ENCODE data around the gene ALDH1B1. TPM values are rescaled to one million over a fixed set of nuclear protein-coding genes. Genes with fewer than 3 reads are reported as not detected.

ALDH1B1 gene
- total RNA-seq, 4 donors from 2014 or later: 7.9 to 15.3 (median 11.0) TPM

- no peaks in the 10 kb centered on the region for H3K4me1 ChIP-seq
- WGBS, 2 donors: 77% methylated on average over 6 of the region's 6 CpGs
- no peaks in the 10 kb centered on the region for H3K36me3 ChIP-seq
- TF ChIP-seq POLR2A (IDR thresholded peaks at IDR 0.05) (no peak), EP300 (IDR thresholded peaks at IDR 0.05) (no peak), CTCF (IDR thresholded peaks at IDR 0.05) (no peak)
- peaks cover 0 to 31% of the 10 kb centered on the region in 2 donors for H3K27me3 ChIP-seq
- no peak overlapping the region for H3K27ac ChIP-seq
- no peak for DNase-seq (ENCODE audit: low spot score in 2 of 2)
- no peaks in the 10 kb centered on the region for H3K9me3 ChIP-seq
- no peak overlapping the region for H3K4me3 ChIP-seq
Observed at GRCh38 chr9:38412751-38413150, 20.2 kb downstream of the ALDH1B1 start.

- Histone ChIP-seq H3K27ac (no peak overlapping the region), H3K4me1 (no peaks in the 10 kb centered on the region), H3K27me3 (peaks cover 0 to 36% of the 10 kb centered on the region in 2 donors), H3K9me3 (no peaks in the 10 kb centered on the region), H3K4me3 (no peak overlapping the region), H3K36me3 (no peaks in the 10 kb centered on the region)
- TF ChIP-seq EP300 (IDR thresholded peaks at IDR 0.05): no peak
- no peak for DNase-seq (ENCODE audit: low spot score in 2 of 2)
- 67 to 72% methylated on average over 7 of the region's 7 CpGs for WGBS, 2 donors
Observed at GRCh38 chr9:38413283-38413682, 20.8 kb downstream of the ALDH1B1 start.

GRCh38 chr9:38414040-38414723, 21.7 kb downstream of the ALDH1B1 start:
- no peak for TF ChIP-seq EP300 (IDR thresholded peaks at IDR 0.05)
- no peak for TF ChIP-seq CTCF (IDR thresholded peaks at IDR 0.05)
- no peak for TF ChIP-seq POLR2A (IDR thresholded peaks at IDR 0.05)
- Histone ChIP-seq H3K4me3 (no peak overlapping the region), H3K36me3 (no peaks in the 10 kb centered on the region), H3K27ac (no peak overlapping the region), H3K4me1 (no peaks in the 10 kb centered on the region), H3K9me3 (no peaks in the 10 kb centered on the region), H3K27me3 (peaks cover 0 to 41% of the 10 kb centered on the region in 2 donors)
- DNase-seq (ENCODE audit: low spot score in 2 of 2): no peak
- WGBS, 2 donors: 45 to 56% methylated on average over 19 to 24 of the region's 24 CpGs

- DNase-seq (ENCODE audit: low spot score in 2 of 2): no peak
- TF ChIP-seq EP300 (IDR thresholded peaks at IDR 0.05) (no peak), POLR2A (IDR thresholded peaks at IDR 0.05) (no peak), CTCF (IDR thresholded peaks at IDR 0.05) (no peak)
- no peaks in the 10 kb centered on the region for H3K4me1 ChIP-seq
- H3K27me3 ChIP-seq: peaks cover 0 to 43% of the 10 kb centered on the region in 2 donors
- no peak overlapping the region for H3K4me3 ChIP-seq
- no peaks in the 10 kb centered on the region for H3K9me3 ChIP-seq
- no peak overlapping the region for H3K27ac ChIP-seq
- 86 to 88% methylated on average over 6 to 8 of the region's 8 CpGs for WGBS, 2 donors
- H3K36me3 ChIP-seq: no peaks in the 10 kb centered on the region
Observed at GRCh38 chr9:38415856-38416255, 23.4 kb downstream of the ALDH1B1 start.

GRCh38 chr9:38416461-38416860, 24.0 kb downstream of the ALDH1B1 start:
- Histone ChIP-seq H3K9me3 (no peaks in the 10 kb centered on the region), H3K27ac (no peak overlapping the region), H3K4me1 (no peaks in the 10 kb centered on the region), H3K27me3 (peaks cover 0 to 45% of the 10 kb centered on the region in 2 donors), H3K36me3 (no peaks in the 10 kb centered on the region), H3K4me3 (no peak overlapping the region)
- DNase-seq (ENCODE audit: low spot score in 2 of 2): no peak
- WGBS, 2 donors: 53 to 56% methylated on average over 4 of the region's 4 CpGs
- no peak for TF ChIP-seq EP300 (IDR thresholded peaks at IDR 0.05)
- no peak for TF ChIP-seq CTCF (IDR thresholded peaks at IDR 0.05)
- TF ChIP-seq POLR2A (IDR thresholded peaks at IDR 0.05): no peak

All from tibial nerve (tissue), 4 donors.